Sigmoid colon (tissue), 4 donors: ENCODE measurements around the gene FMNL2.

Source experiments
- CTCF ChIP-seq, 4 experiments: fragments of 450-650 bp in 3 of 4; fragments of 200-600 bp in 1 of 4; IDR thresholded peaks; one replicate each; pipeline ENCODE4 v1.5.1; 2016 to 2019; ENCODE audit warnings: antibody characterized with exemption in 4 of 4, mild to moderate bottlenecking in 3 of 4, moderate library complexity in 2 of 4
- EP300 ChIP-seq, 4 donors: sonication (generic); formaldehyde crosslinking; IDR thresholded peaks; one replicate each; pipeline ENCODE4 v1.6.1; 2017; ENCODE audit warnings: antibody characterized with exemption in 4 of 4
- POLR2A ChIP-seq, 2 donors: fragments of 450-650 bp; IDR thresholded peaks; one replicate each; pipeline ENCODE4 v1.6.1; 2016; ENCODE audit warnings: antibody characterized with exemption in 2 of 2, mild to moderate bottlenecking in 2 of 2, moderate library complexity in 2 of 2
- POLR2AphosphoS5 ChIP-seq, 4 donors: sonication (generic); formaldehyde crosslinking; IDR thresholded peaks; one replicate each; pipeline ENCODE4 v1.6.1; 2017; ENCODE audit warnings: antibody characterized with exemption in 4 of 4

GRCh38 chr2:152336119-152336853 lies 1.3 kb downstream of the FMNL2 start:
- TF ChIP-seq CTCF (IDR thresholded peaks at IDR 0.05) (no peak), POLR2AphosphoS5 (IDR thresholded peaks at IDR 0.05) (peak in 1 of 4 donors; percentile 37), POLR2A (IDR thresholded peaks at IDR 0.05) (no peak), EP300 (IDR thresholded peaks at IDR 0.05) (no peak)
